AG04449 (cell line): ENCODE data around the gene TNNC1.

Source experiments
- CTCF ChIA-PET: fragments of 350-600 bp; formaldehyde crosslinking; extraction: SDS; loops from one replicate; lab custom pipeline; 2021; ENCODE audit warnings: antibody characterized with exemption; lab: Yijun Ruan, JAX
- POLR2A ChIA-PET: fragments of 400-600, 350-600 bp; formaldehyde crosslinking; extraction: SDS; loops from one replicate; lab custom pipeline; 2020; ENCODE audit warnings: antibody characterized with exemption, inconsistent platforms; lab: Yijun Ruan, JAX
- DNase-seq: peaks from one replicate; pipeline ENCODE4 v3.0.0-alpha.2; 2010; ENCODE audit warnings: low read depth, low spot score
- H3K4me3 ChIP-seq: 2 replicates; pipeline ENCODE4 v1.5.1; 2011; ENCODE audit warnings: low read depth, mild to moderate bottlenecking, control low read depth, low read length
- CTCF ChIP-seq: IDR thresholded peaks from one replicate; pipeline ENCODE4 v1.5.1; 2011; ENCODE audit warnings: mild to moderate bottlenecking, moderate library complexity, low read length, control low read depth, inconsistent platforms; ENCODE audit not compliant: insufficient read depth; ENCODE audit errors: missing control alignments

The TNNC1 gene

GRCh38 chr3:52495777-52496602 is 42.1 kb upstream of the TNNC1 start:
- DNase-seq, result no peak
- CTCF ChIA-PET, result interaction anchor here (0.7 to 1.0 kb wide), 2 partner anchors 26 to 49 kb away, joined by 3 read pairs; no protein-coding TSS in a partner anchor
- POLR2A ChIA-PET, result interaction anchor here (0.9 kb wide), 1 partner anchor 27 kb away, joined by 3 read pairs; no protein-coding TSS in a partner anchor
- no peak for TF ChIP-seq CTCF
- no peak overlapping the region for H3K4me3 ChIP-seq

GRCh38 chr3:52494886-52495495 is 41.1 kb upstream of the TNNC1 start, which contains the start of gene STAB1:
TSS of gene STAB1 (plus strand) at chr3:52495338. CDS start at chr3:52495414, 76 bp downstream.
- CTCF ChIA-PET, result interaction anchor here (0.7 to 1.1 kb wide), 3 partner anchors 25 to 48 kb away, joined by 3 read pairs; no protein-coding TSS in a partner anchor
- POLR2A ChIA-PET, result no interaction called here
- no peak within 1 kb of the TSS for H3K4me3 ChIP-seq
- DNase-seq, result no peak
- TF ChIP-seq CTCF, result no peak

GRCh38 chr3:52494445-52494844 is 40.6 kb upstream of the TNNC1 start:
- TF ChIP-seq CTCF, result no peak
- no peak overlapping the region for H3K4me3 ChIP-seq
- ChIA-PET CTCF (interaction anchor here (1.1 kb wide), 1 partner anchor 46 kb away, joined by 3 read pairs; no protein-coding TSS in a partner anchor), POLR2A (no interaction called here)
- no peak for DNase-seq

- ChIA-PET POLR2A (no interaction called here), CTCF (no interaction called here)
- DNase-seq, result no peak
Measured at GRCh38 chr3:52493232-52494017, 39.6 kb upstream of the TNNC1 start.

GRCh38 chr3:52492059-52492458 is 38.2 kb upstream of the TNNC1 start:
- ChIA-PET POLR2A (no interaction called here), CTCF (interaction anchor here (0.8 to 1.9 kb wide), 2 partner anchors 10 to 12 kb away, joined by 3 to 7 read pairs; no protein-coding TSS in a partner anchor)
- H3K4me3 ChIP-seq, result no peak overlapping the region
- no peak for TF ChIP-seq CTCF
- no peak for DNase-seq

More at GRCh38 chr3:52493232-52494017, 39.6 kb upstream of the TNNC1 start:
- no peak overlapping the region for H3K4me3 ChIP-seq
- no peak for TF ChIP-seq CTCF
